IMR-90 (cell line): ENCODE results near the gene RPS24. TPM values are rescaled to one million over a fixed set of nuclear protein-coding genes. Genes with fewer than 3 reads are reported as not detected.

ENCODE experiments used
- ATAC-seq: fragments of 200-7000 bp; cut with Tn5 transposase; 2 replicates; pipeline ENCODE4 v1.9.1; 2020; ENCODE audit warnings: low read depth, mild to moderate bottlenecking, moderate library complexity
- BruUV-seq: library from RNA; stranded (reverse); fragments of 400-500 nt; replicated peaks from 2 replicates; lab custom pipeline; 2021; lab: Mats Ljungman, UMichigan
- CTCF ChIA-PET: fragments of 300-600 bp; formaldehyde crosslinking; extraction: SDS; loops from one replicate; lab custom pipeline; 2021; ENCODE audit warnings: antibody characterized with exemption; lab: Yijun Ruan, JAX
- POLR2A ChIA-PET: fragments of 300-600 bp; sonication (Branson Sonifier 250); formaldehyde crosslinking; loops from one replicate; lab custom pipeline; 2022; ENCODE audit warnings: antibody characterized with exemption; ENCODE audit not compliant: unreplicated experiment; lab: Charles Lee
- DNase-seq: peaks from one replicate; pipeline ENCODE4 v3.0.0; 2013
- H2AFZ ChIP-seq: replicated peaks from 2 replicates; pipeline ENCODE3; 2013; ENCODE audit warnings: low read length, mild to moderate bottlenecking; ENCODE audit not compliant: poor library complexity
- H2AK5ac ChIP-seq: 2 replicates; pipeline ENCODE4 v1.6.1; 2013; ENCODE audit warnings: low read depth, low read length, inconsistent platforms
- H2AK9ac ChIP-seq: replicated peaks from 2 replicates; pipeline ENCODE3; 2013; ENCODE audit warnings: mild to moderate bottlenecking, low read depth, low read length, moderate library complexity; ENCODE audit not compliant: poor library complexity
- H2BK120ac ChIP-seq: 2 replicates; pipeline ENCODE4 v1.6.1; 2013; ENCODE audit warnings: low read depth, low read length, inconsistent platforms
- H2BK15ac ChIP-seq: 3 replicates; pipeline ENCODE4 v1.6.1; 2013; ENCODE audit warnings: low read depth, low read length, inconsistent platforms
- H2BK20ac ChIP-seq: 2 replicates; pipeline ENCODE4 v1.6.1; 2013; ENCODE audit warnings: low read depth, mild to moderate bottlenecking, inconsistent platforms, low read length, moderate library complexity
- H2BK5ac ChIP-seq: 2 replicates; pipeline ENCODE4 v1.6.1; 2013; ENCODE audit warnings: mild to moderate bottlenecking, low read depth, low read length, inconsistent platforms; ENCODE audit not compliant: poor library complexity, severe bottlenecking
- H3K14ac ChIP-seq: replicated peaks from 2 replicates; pipeline ENCODE4 v1.6.1; 2013; ENCODE audit warnings: low read depth, low read length, inconsistent platforms
- H3K18ac ChIP-seq: 2 replicates; pipeline ENCODE4 v1.6.1; 2013; ENCODE audit warnings: low read depth, low read length, control low read depth
- H3K23ac ChIP-seq: 2 replicates; pipeline ENCODE4 v1.6.1; 2013; ENCODE audit warnings: low read depth, low read length, inconsistent platforms
- H3K27ac ChIP-seq: 2 replicates; pipeline ENCODE4 v1.5.1; 2013; ENCODE audit warnings: mild to moderate bottlenecking, control low read depth, low read length; ENCODE audit not compliant: insufficient read depth
- H3K27me3 ChIP-seq: 2 replicates; pipeline ENCODE4 v1.6.1; 2013; ENCODE audit warnings: low read length; ENCODE audit not compliant: control insufficient read depth, insufficient read depth
- H3K36me3 ChIP-seq: 2 replicates; pipeline ENCODE4 v1.6.1; 2013; ENCODE audit warnings: low read length, mixed read lengths; ENCODE audit not compliant: control insufficient read depth, insufficient read depth
- H3K4ac ChIP-seq: 2 replicates; pipeline ENCODE4 v1.6.1; 2013; ENCODE audit warnings: low read depth, low read length, inconsistent platforms
- H3K4me1 ChIP-seq: 2 replicates; pipeline ENCODE4 v1.6.1; 2013; ENCODE audit warnings: low read length, mixed read lengths; ENCODE audit not compliant: control insufficient read depth, insufficient read depth
- H3K4me2 ChIP-seq: 2 replicates; pipeline ENCODE4 v1.6.1; 2013; ENCODE audit warnings: low read depth, mild to moderate bottlenecking, control low read depth, low read length, moderate library complexity
- H3K4me3 ChIP-seq: 2 replicates; pipeline ENCODE4 v1.5.1; 2013; ENCODE audit warnings: low read depth, mild to moderate bottlenecking, control low read depth, low read length, moderate library complexity; ENCODE audit not compliant: insufficient read depth
- H3K56ac ChIP-seq: 2 replicates; pipeline ENCODE4 v1.6.1; 2013; ENCODE audit warnings: low read length, inconsistent platforms; ENCODE audit not compliant: insufficient read depth; ENCODE audit errors: extremely low read depth
- H3K79me1 ChIP-seq, 2 experiments: 2 replicates each; pipeline ENCODE4 v1.6.1; 2013; ENCODE audit warnings: low read length in 2 of 2, inconsistent platforms in 1 of 2, low read depth in 1 of 2
- H3K9ac ChIP-seq: 2 replicates; pipeline ENCODE4 v1.6.1; 2013; ENCODE audit warnings: low read depth, low read length, control low read depth
- H3K9me1 ChIP-seq: 2 replicates; pipeline ENCODE4 v1.6.1; 2013; ENCODE audit warnings: low read length, inconsistent platforms; ENCODE audit not compliant: insufficient read depth
- H3K9me3 ChIP-seq: 2 replicates; pipeline ENCODE4 v1.6.1; 2013; ENCODE audit warnings: low read length; ENCODE audit not compliant: control insufficient read depth, insufficient read depth
- H4K20me1 ChIP-seq: 2 replicates; pipeline ENCODE4 v1.6.1; 2013; ENCODE audit warnings: low read length, inconsistent platforms; ENCODE audit not compliant: insufficient read depth
- H4K5ac ChIP-seq: 2 replicates; pipeline ENCODE4 v1.6.1; 2013; ENCODE audit warnings: mild to moderate bottlenecking, low read depth, low read length, control low read depth
- H4K8ac ChIP-seq, 2 experiments: 2 replicates each; pipeline ENCODE4 v1.6.1; 2013; ENCODE audit warnings: low read depth in 2 of 2, low read length in 2 of 2, control low read depth in 1 of 2, inconsistent platforms in 1 of 2
- H4K91ac ChIP-seq: 2 replicates; pipeline ENCODE4 v1.6.1; 2013; ENCODE audit warnings: low read depth, low read length, inconsistent platforms; ENCODE audit not compliant: insufficient read depth
- BHLHE40 ChIP-seq: fragments of 150-350 bp; IDR thresholded peaks from 2 replicates; pipeline ENCODE4 v1.6.1; 2016; ENCODE audit warnings: mild to moderate bottlenecking, low read depth, low read length
- CEBPB ChIP-seq: IDR thresholded peaks from 2 replicates; pipeline ENCODE4 v1.6.1; 2012; ENCODE audit warnings: low read depth, low read length, improper control_type of control experiment
- CHD1 ChIP-seq: IDR thresholded peaks from 2 replicates; pipeline ENCODE4 v1.6.1; 2012; ENCODE audit warnings: low read depth, low read length, improper control_type of control experiment
- CTCF ChIP-seq: conservative IDR thresholded peaks from 2 replicates; pipeline ENCODE4 v1.5.1; 2012; ENCODE audit warnings: mild to moderate bottlenecking, low read depth, low read length, improper control_type of control experiment
- FOS ChIP-seq: fragments of 150-350 bp; IDR thresholded peaks from 2 replicates; pipeline ENCODE4 v1.6.1; 2016; ENCODE audit warnings: low read depth, low read length
- MAFK ChIP-seq: IDR thresholded peaks from 2 replicates; pipeline ENCODE4 v1.6.1; 2012; ENCODE audit warnings: low read depth, low read length, improper control_type of control experiment
- MAZ ChIP-seq: IDR thresholded peaks from 2 replicates; pipeline ENCODE4 v1.6.1; 2012; ENCODE audit warnings: low read depth, mild to moderate bottlenecking, low read length, improper control_type of control experiment, moderate library complexity, borderline replicate concordance
- MXI1 ChIP-seq: IDR thresholded peaks from 2 replicates; pipeline ENCODE4 v1.6.1; 2012; ENCODE audit warnings: low read depth, mild to moderate bottlenecking, low read length, moderate library complexity, borderline replicate concordance
- NFE2L2 ChIP-seq: fragments of 150-350 bp; IDR thresholded peaks from 2 replicates; pipeline ENCODE4 v1.6.1; 2016; ENCODE audit warnings: low read depth, mild to moderate bottlenecking, low read length
- POLR2A ChIP-seq: IDR thresholded peaks from 2 replicates; pipeline ENCODE4 v1.6.1; 2012; ENCODE audit warnings: mild to moderate bottlenecking, low read depth, low read length
- RAD21 ChIP-seq: IDR thresholded peaks from 2 replicates; pipeline ENCODE4 v1.6.1; 2012; ENCODE audit warnings: low read length, improper control_type of control experiment
- RCOR1 ChIP-seq: IDR thresholded peaks from 2 replicates; pipeline ENCODE4 v1.6.1; 2012; ENCODE audit warnings: mild to moderate bottlenecking, low read length, improper control_type of control experiment; ENCODE audit not compliant: insufficient replicate concordance
- RFX5 ChIP-seq: IDR thresholded peaks from 2 replicates; pipeline ENCODE4 v1.8.0; 2012; ENCODE audit warnings: low read depth, mild to moderate bottlenecking, low read length, moderate library complexity
- SMC3 ChIP-seq: fragments of 150-350 bp; IDR thresholded peaks from 2 replicates; pipeline ENCODE4 v1.6.1; 2016; ENCODE audit warnings: low read depth, mild to moderate bottlenecking, antibody characterized with exemption, low read length, moderate library complexity
- WGBS, 2 experiments: methylation state at CpG; one replicate each; pipeline versions ENCODE4 v1.1.5 to v1.1.7; 2013; ENCODE audit warnings: missing lambda C conversion rate in 2 of 2; ENCODE audit not compliant: insufficient read length in 1 of 2; ENCODE audit errors: extremely low coverage in 2 of 2; 5-methylcytosine and 5-hydroxymethylcytosine counted together
- dilution Hi-C: fragments of 300-500 bp; cut with HindIII; formaldehyde crosslinking; loops from one replicate; pipeline ENCODE4 v1.14.3; 2018; ENCODE audit warnings: low sequenced_read_pairs; ENCODE audit not compliant: unreplicated experiment
- in situ Hi-C: fragments of 300-500 bp; cut with MboI; formaldehyde crosslinking; loops from 3 replicates; pipeline ENCODE4 v1.14.3; 2019; ENCODE audit warnings: low sequenced_read_pairs, inconsistent platforms, mixed read lengths
- intact Hi-C: fragments of 100-400 bp; cut with micrococcal nuclease; formaldehyde crosslinking; loops from 2 replicates; pipeline ENCODE4 v1.10.0; 2022
- polyA plus RNA-seq, 3 experiments: library from polyadenylated mRNA; depleted of rRNA; stranded (reverse); fragments of >200 nt; gene quantifications; 2 replicates each; pipeline ENCODE4 v1.2.3, GENCODE V29; 2012; ENCODE audit warnings: low replicate concordance in 1 of 3
- total RNA-seq: library from RNA; depleted of rRNA; stranded (reverse); fragments of >200 nt; gene quantifications from 2 replicates; pipeline ENCODE4 v1.2.3, GENCODE V29; 2012
- TF ChIP-seq, protein P1 (sequence below): fragments of 150-350 bp; IDR thresholded peaks from 2 replicates; pipeline ENCODE4 v1.6.1; 2017; ENCODE audit warnings: mild to moderate bottlenecking, antibody characterized with exemption, low read length, low read depth
- TF ChIP-seq, protein P2 (sequence below): fragments of 150-350 bp; IDR thresholded peaks from 2 replicates; pipeline ENCODE4 v1.6.1; 2016; ENCODE audit warnings: low read depth, mild to moderate bottlenecking, low read length, moderate library complexity, borderline replicate concordance

The RPS24 gene
- total and polyA plus RNA-seq, 2 of the 4 experiments (the other 2 are of a cell fraction), result 1,664 to 4,721 TPM

- ChIA-PET POLR2A (no interaction called here), CTCF (no interaction called here)
- H3K79me1 ChIP-seq, result no peaks in the 10 kb centered on the region
- H4K8ac ChIP-seq, result no peak overlapping the region
- H2AFZ ChIP-seq, result no peak overlapping the region
- H3K9me1 ChIP-seq, result no peaks in the 10 kb centered on the region; the same call in 1 of the 2 replicates
- H3K4ac ChIP-seq, result no peak overlapping the region
- dilution Hi-C loops (no loop called here), in situ Hi-C loops (no loop called here), intact Hi-C loops (no loop called here)
- no peaks in the 10 kb centered on the region for H4K20me1 ChIP-seq
- no peaks in the 10 kb centered on the region for H3K36me3 ChIP-seq
- H3K23ac ChIP-seq, result no peak overlapping the region
- H3K4me3 ChIP-seq, result no peak overlapping the region
- no peak overlapping the region for H3K4me2 ChIP-seq
- no peak overlapping the region for H3K27ac ChIP-seq
- H3K9me3 ChIP-seq, result no peaks in the 10 kb centered on the region
- H2BK5ac ChIP-seq, result no peak overlapping the region
- H3K18ac ChIP-seq, result no peak overlapping the region
- no peak overlapping the region for H4K91ac ChIP-seq
- no peak overlapping the region for H2AK5ac ChIP-seq
- H3K4me1 ChIP-seq, result no peaks in the 10 kb centered on the region
- no peak overlapping the region for H3K14ac ChIP-seq
- H3K27me3 ChIP-seq, result peaks cover 10% of the 10 kb centered on the region
- BruUV-seq, result no TSS peak
- no peak overlapping the region for H2BK20ac ChIP-seq
- H2BK15ac ChIP-seq, result no peak overlapping the region
- H3K56ac ChIP-seq, result no peak overlapping the region
- H2AK9ac ChIP-seq, result no peak overlapping the region
- no peak overlapping the region for H2BK120ac ChIP-seq
- 93% methylated on average over 2 of the region's 2 CpGs; no CpG with 5 or more reads in 1 of the 2 experiments for WGBS, 2 experiments
- DNase-seq (no peak), ATAC-seq (no peak)
- TF ChIP-seq CTCF, result no peak
- no peak for TF ChIP-seq CHD1
- TF ChIP-seq FOS, result no peak
- no peak for TF ChIP-seq POLR2A
- TF ChIP-seq CEBPB, result no peak
- no peak for TF ChIP-seq RAD21
- TF ChIP-seq, protein P1, sequence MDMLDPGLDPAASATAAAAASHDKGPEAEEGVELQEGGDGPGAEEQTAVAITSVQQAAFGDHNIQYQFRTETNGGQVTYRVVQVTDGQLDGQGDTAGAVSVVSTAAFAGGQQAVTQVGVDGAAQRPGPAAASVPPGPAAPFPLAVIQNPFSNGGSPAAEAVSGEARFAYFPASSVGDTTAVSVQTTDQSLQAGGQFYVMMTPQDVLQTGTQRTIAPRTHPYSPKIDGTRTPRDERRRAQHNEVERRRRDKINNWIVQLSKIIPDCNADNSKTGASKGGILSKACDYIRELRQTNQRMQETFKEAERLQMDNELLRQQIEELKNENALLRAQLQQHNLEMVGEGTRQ, result no peak
- no peak for TF ChIP-seq RFX5
- no peak for TF ChIP-seq NFE2L2
- TF ChIP-seq MAFK, result no peak
- TF ChIP-seq MXI1, result no peak
- TF ChIP-seq, protein P2, sequence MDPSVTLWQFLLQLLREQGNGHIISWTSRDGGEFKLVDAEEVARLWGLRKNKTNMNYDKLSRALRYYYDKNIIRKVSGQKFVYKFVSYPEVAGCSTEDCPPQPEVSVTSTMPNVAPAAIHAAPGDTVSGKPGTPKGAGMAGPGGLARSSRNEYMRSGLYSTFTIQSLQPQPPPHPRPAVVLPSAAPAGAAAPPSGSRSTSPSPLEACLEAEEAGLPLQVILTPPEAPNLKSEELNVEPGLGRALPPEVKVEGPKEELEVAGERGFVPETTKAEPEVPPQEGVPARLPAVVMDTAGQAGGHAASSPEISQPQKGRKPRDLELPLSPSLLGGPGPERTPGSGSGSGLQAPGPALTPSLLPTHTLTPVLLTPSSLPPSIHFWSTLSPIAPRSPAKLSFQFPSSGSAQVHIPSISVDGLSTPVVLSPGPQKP, result no peak
- no peak for TF ChIP-seq SMC3
- TF ChIP-seq BHLHE40, result no peak
- no peak for TF ChIP-seq RCOR1
- TF ChIP-seq MAZ, result no peak
- no peak overlapping the region for H4K5ac ChIP-seq
- no peak overlapping the region for H3K9ac ChIP-seq
Observed at GRCh38 chr10:78065611-78066010, 31.9 kb downstream of the RPS24 start.
